K562 (cell line): ENCODE data around the gene ACSL6.

Experiments used
- RFX5 ChIP-seq: IDR thresholded peaks from 2 replicates; pipeline ENCODE4 v1.6.1; 2011; ENCODE audit warnings: low read depth, mild to moderate bottlenecking, improper control_type of control experiment, low read length
- TF ChIP-seq, protein P1 (sequence below), 3 experiments: IDR thresholded peaks in 2 of 3; conservative IDR thresholded peaks in 1 of 3; 2 replicates each; pipeline ENCODE4 v1.5.1; 2011 to 2012; ENCODE audit warnings: low read length in 3 of 3, mild to moderate bottlenecking in 3 of 3, control low read depth in 2 of 3, improper control_type of control experiment in 1 of 3, inconsistent platforms in 1 of 3, low read depth in 1 of 3, mixed read lengths in 1 of 3, moderate library complexity in 1 of 3; ENCODE audit not compliant: insufficient read depth in 2 of 3

DNA sequence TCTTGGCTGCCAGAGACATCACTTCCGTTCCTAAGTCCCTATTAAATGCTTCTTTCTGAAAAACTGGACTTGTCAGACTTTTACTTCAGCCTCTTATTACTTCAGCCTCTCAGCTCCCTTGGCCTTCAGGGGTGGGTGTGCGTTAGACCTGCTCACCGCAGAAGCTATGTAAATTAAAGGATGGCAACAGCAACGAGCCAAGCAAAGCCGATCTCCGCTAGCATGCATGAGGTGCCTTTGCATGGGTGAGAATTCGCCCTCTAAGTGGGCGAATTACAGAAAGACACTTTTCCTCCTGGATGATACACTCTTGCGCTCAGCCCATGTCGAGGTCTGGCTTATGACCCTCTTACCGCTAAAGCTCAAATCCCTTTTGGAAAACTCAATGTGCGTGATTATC is 38.1 kb upstream of the ACSL6 start:
- TF ChIP-seq RFX5 = no peak
- TF ChIP-seq, protein P1, sequence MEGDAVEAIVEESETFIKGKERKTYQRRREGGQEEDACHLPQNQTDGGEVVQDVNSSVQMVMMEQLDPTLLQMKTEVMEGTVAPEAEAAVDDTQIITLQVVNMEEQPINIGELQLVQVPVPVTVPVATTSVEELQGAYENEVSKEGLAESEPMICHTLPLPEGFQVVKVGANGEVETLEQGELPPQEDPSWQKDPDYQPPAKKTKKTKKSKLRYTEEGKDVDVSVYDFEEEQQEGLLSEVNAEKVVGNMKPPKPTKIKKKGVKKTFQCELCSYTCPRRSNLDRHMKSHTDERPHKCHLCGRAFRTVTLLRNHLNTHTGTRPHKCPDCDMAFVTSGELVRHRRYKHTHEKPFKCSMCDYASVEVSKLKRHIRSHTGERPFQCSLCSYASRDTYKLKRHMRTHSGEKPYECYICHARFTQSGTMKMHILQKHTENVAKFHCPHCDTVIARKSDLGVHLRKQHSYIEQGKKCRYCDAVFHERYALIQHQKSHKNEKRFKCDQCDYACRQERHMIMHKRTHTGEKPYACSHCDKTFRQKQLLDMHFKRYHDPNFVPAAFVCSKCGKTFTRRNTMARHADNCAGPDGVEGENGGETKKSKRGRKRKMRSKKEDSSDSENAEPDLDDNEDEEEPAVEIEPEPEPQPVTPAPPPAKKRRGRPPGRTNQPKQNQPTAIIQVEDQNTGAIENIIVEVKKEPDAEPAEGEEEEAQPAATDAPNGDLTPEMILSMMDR (IDR thresholded peaks at IDR 0.05 in 2 of 3, conservative IDR thresholded peaks at IDR 0.05 in 1 of 3; ENCODE audit: insufficient read depth in 2 of 3, low read depth in 1 of 3, low read length in 3 of 3) = no peak
